BE2C (cell line): ENCODE data around the gene HRH1.
"Not testable (repeated sequence)": the region's sequence is repeated elsewhere in the genome, so short reads cannot be mapped to it uniquely, and the experiment has no call there.

Experiments used
- DNase-seq: peaks from one replicate; pipeline ENCODE4 v3.0.0-alpha.2; 2020
- H3K27me3 ChIP-seq: fragments of 250-450 bp; sonication (Bioruptor Pico); 2 replicates; pipeline ENCODE4 v1.5.1; 2020; ENCODE audit warnings: mild to moderate bottlenecking
- H3K36me3 ChIP-seq: fragments of 250-450 bp; sonication (Bioruptor Pico); 2 replicates; pipeline ENCODE4 v1.5.1; 2020; ENCODE audit warnings: mild to moderate bottlenecking
- H3K4me1 ChIP-seq: fragments of 250-450 bp; sonication (Bioruptor Pico); 2 replicates; pipeline ENCODE4 v1.5.1; 2020
- H3K4me3 ChIP-seq: 2 replicates; pipeline ENCODE4 v1.5.1; 2011; ENCODE audit warnings: low read depth, low read length
- H3K9me3 ChIP-seq: fragments of 250-450 bp; sonication (Bioruptor Pico); 2 replicates; pipeline ENCODE4 v1.5.1; 2020
- TF ChIP-seq, protein P1 (sequence below): IDR thresholded peaks from 2 replicates; pipeline ENCODE4 v1.5.1; 2012; ENCODE audit warnings: mild to moderate bottlenecking, low read depth, low read length

The HRH1 gene

DNA sequence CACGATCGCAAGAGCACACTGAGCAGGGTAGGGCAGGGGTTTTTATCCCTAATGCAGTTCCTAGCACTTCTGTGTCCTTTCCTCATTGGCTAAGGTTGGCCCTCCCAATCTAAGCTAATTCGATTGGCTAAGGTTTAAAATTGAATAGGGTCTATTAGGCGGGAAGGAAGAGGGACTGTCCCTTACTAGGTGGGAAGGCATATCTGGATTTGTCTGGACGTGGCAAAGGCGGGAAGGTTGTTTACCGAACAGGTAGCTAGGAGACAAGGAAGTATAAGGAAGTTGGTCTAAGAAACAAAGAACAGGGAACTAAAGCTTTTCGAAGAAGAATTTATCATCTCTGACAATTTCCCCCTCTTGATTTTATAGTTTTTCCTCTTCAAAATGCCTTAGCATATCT lies 93.1 kb downstream of the HRH1 start:
- TF ChIP-seq, protein P1, sequence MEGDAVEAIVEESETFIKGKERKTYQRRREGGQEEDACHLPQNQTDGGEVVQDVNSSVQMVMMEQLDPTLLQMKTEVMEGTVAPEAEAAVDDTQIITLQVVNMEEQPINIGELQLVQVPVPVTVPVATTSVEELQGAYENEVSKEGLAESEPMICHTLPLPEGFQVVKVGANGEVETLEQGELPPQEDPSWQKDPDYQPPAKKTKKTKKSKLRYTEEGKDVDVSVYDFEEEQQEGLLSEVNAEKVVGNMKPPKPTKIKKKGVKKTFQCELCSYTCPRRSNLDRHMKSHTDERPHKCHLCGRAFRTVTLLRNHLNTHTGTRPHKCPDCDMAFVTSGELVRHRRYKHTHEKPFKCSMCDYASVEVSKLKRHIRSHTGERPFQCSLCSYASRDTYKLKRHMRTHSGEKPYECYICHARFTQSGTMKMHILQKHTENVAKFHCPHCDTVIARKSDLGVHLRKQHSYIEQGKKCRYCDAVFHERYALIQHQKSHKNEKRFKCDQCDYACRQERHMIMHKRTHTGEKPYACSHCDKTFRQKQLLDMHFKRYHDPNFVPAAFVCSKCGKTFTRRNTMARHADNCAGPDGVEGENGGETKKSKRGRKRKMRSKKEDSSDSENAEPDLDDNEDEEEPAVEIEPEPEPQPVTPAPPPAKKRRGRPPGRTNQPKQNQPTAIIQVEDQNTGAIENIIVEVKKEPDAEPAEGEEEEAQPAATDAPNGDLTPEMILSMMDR = no peak
- H3K36me3 ChIP-seq = no peaks in the 10 kb centered on the region
- no peaks in the 10 kb centered on the region for H3K27me3 ChIP-seq
- DNase-seq = no peak
- H3K4me3 ChIP-seq = no peak overlapping the region
- H3K9me3 ChIP-seq = no peaks in the 10 kb centered on the region
- no peaks in the 10 kb centered on the region for H3K4me1 ChIP-seq

GRCh38 chr3:11248596-11248995 lies 94.3 kb downstream of the HRH1 start:
- Histone ChIP-seq H3K4me1 (no peaks in the 10 kb centered on the region), H3K9me3 (no peaks in the 10 kb centered on the region), H3K27me3 (no peaks in the 10 kb centered on the region), H3K36me3 (no peaks in the 10 kb centered on the region), H3K4me3 (no peak overlapping the region)
- no peak for DNase-seq
- TF ChIP-seq, protein P1 = no peak

- no peaks in the 10 kb centered on the region for H3K4me1 ChIP-seq
- H3K27me3 ChIP-seq = no peaks in the 10 kb centered on the region
- H3K9me3 ChIP-seq = no peaks in the 10 kb centered on the region
- H3K4me3 ChIP-seq = no peak overlapping the region
- TF ChIP-seq, protein P1 = no peak
- DNase-seq = no peak
- H3K36me3 ChIP-seq = no peaks in the 10 kb centered on the region
Observed at GRCh38 chr3:11250902-11251806, 96.9 kb downstream of the HRH1 start.

GRCh38 chr3:11251807-11252176 lies 97.5 kb downstream of the HRH1 start:
- no peaks in the 10 kb centered on the region for H3K4me1 ChIP-seq
- H3K4me3 ChIP-seq = no peak overlapping the region
- H3K9me3 ChIP-seq = no peaks in the 10 kb centered on the region
- DNase-seq = no peak
- no peaks in the 10 kb centered on the region for H3K27me3 ChIP-seq
- no peaks in the 10 kb centered on the region for H3K36me3 ChIP-seq
- TF ChIP-seq, protein P1 = no peak

- DNase-seq = no peak
- TF ChIP-seq, protein P1 = no peak
- H3K27me3 ChIP-seq = no peaks in the 10 kb centered on the region
- no peaks in the 10 kb centered on the region for H3K36me3 ChIP-seq
- H3K9me3 ChIP-seq = no peaks in the 10 kb centered on the region
- no peak overlapping the region for H3K4me3 ChIP-seq
- no peaks in the 10 kb centered on the region for H3K4me1 ChIP-seq
Observed at GRCh38 chr3:11254876-11255275, 100.6 kb downstream of the HRH1 start.

GRCh38 chr3:11255537-11255936 lies 101.2 kb downstream of the HRH1 start:
- not testable (repeated sequence) for H3K4me1 ChIP-seq, H3K36me3 ChIP-seq, DNase-seq

More at GRCh38 chr3:11255537-11255936, 101.2 kb downstream of the HRH1 start:
- not testable (repeated sequence) for H3K27me3 ChIP-seq, H3K9me3 ChIP-seq, H3K4me3 ChIP-seq
